Activated T-cell treated with anti-CD3 and anti-CD28 coated beads, Interleukin-2, amount 50 U/mL, for 24 hours (primary cell): Measurements from ENCODE around the gene STX3.
A peak's percentile ranks its signal among the peaks of the same experiment; 100 is the strongest.

Experiments
- DNase-seq: peaks from one replicate; pipeline ENCODE4 v3.0.0-alpha.2; 2020
- H3K27ac Mint-ChIP-seq: 2 replicates; pipeline ENCODE4 v1.8.0; 2020; ENCODE audit warnings: mild to moderate bottlenecking, mixed read lengths
- H3K27me3 Mint-ChIP-seq: 2 replicates; pipeline ENCODE4 v1.8.0; 2020; ENCODE audit warnings: mixed read lengths
- H3K36me3 Mint-ChIP-seq: 2 replicates; pipeline ENCODE4 v1.8.0; 2020; ENCODE audit warnings: low read depth, mixed read lengths
- H3K4me1 Mint-ChIP-seq: 2 replicates; pipeline ENCODE4 v1.8.0; 2020; ENCODE audit warnings: low read depth, mixed read lengths
- H3K4me3 Mint-ChIP-seq: 2 replicates; pipeline ENCODE4 v1.8.0; 2020; ENCODE audit warnings: mild to moderate bottlenecking, moderate library complexity, mixed read lengths
- H3K9me3 Mint-ChIP-seq: 2 replicates; pipeline ENCODE4 v1.8.0; 2020; ENCODE audit warnings: mixed read lengths

The STX3 gene

DNA sequence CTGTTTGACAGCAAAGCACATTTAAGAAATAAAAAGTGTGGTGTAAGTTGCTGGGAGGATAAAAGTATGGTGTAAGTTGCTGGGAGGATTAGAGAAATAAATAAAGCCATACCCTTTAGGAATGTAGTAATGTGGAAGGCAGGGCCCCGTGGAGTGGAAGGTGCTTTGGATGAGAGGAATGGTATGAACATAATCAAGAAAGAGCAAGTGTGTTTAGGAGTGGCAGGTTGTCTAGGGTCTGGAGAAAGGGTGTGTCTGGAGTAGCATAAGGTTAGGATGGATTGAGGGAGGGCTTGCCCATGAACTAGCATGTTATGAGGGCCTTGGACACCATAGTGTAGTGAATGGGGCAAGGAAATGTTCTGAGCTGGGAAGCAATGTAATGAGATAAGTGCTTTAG, 37.3 kb downstream of the STX3 start:
- H3K27ac Mint-ChIP-seq, result no peak overlapping the region

GRCh38 chr11:59794417-59794816, 39.2 kb downstream of the STX3 start:
- Mint-ChIP-seq H3K4me1 (no peaks in the 10 kb centered on the region), H3K27me3 (no peaks in the 10 kb centered on the region), H3K4me3 (no peak overlapping the region), H3K27ac (no peak overlapping the region), H3K9me3 (no peaks in the 10 kb centered on the region), H3K36me3 (peaks cover 27% of the 10 kb centered on the region)
- no peak for DNase-seq

More for the DNA sequence above, 37.3 kb downstream of the STX3 start:
- no peaks in the 10 kb centered on the region for H3K9me3 Mint-ChIP-seq
- no peaks in the 10 kb centered on the region for H3K4me1 Mint-ChIP-seq
- DNase-seq, result no peak
- H3K36me3 Mint-ChIP-seq, result peaks cover 39% of the 10 kb centered on the region
- H3K4me3 Mint-ChIP-seq, result no peak overlapping the region
- no peaks in the 10 kb centered on the region for H3K27me3 Mint-ChIP-seq

DNA sequence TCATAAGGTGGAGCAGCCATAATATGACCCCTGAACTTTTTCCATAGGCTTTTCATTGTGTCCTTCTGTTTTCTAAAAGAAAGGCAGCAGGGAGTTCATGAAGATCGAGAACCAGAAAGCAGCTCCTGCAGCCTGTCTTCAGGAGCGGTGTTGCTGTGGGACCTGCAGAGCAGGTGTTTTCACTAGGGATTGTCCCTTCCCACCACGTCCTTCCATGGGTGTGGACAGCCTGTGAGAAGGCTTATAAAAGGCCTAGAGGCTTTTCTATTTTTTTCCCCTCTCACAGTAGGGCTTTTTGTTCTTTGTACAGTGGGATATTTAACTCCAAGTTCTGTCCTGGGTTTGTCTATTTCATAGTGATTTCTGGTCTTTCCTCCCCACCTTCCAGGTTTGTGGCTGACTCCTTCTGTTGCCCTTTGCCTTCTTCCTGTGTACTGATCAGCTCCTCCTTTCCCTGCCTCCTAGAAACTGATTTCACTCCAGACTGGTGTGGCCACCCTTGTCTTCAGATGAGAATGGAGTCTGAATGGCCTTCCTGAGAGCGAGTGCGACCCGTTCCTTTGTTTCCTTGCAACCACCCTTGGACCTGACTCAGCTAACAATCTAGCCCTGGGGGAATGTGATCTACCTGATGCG, 45.3 kb downstream of the STX3 start:
- DNase-seq, result no peak
- no peak overlapping the region for H3K27ac Mint-ChIP-seq
- no peaks in the 10 kb centered on the region for H3K4me1 Mint-ChIP-seq
- H3K36me3 Mint-ChIP-seq, result peaks cover 20% of the 10 kb centered on the region
- no peaks in the 10 kb centered on the region for H3K27me3 Mint-ChIP-seq
- no peaks in the 10 kb centered on the region for H3K9me3 Mint-ChIP-seq
- H3K4me3 Mint-ChIP-seq, result no peak overlapping the region

DNA sequence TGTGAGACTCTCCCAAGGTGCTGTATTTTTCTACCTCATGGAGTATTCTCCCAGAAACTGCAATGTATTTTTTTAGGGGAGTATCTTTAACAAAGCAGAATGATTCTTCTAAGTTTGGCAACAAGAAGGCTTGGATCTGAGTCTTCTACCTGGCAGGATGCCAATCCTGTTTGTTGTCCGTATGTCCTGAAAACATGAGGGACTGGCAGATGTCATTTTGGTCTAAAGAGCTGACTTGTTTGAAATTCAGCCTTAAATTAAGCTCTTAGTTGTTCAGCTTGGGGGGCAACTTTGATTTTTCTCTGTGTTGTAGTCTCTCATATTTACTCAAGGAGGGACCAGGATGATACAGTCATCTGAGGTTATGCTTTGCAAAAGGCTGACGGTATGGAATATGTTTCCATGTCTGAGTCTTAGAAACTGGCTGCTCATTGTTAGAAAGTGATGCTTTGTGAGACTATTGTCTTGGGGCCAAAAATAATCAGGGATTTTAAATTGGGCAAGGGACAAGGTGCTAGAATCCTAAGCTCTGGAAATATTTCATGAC, 46.1 kb downstream of the STX3 start:
- no peak overlapping the region for H3K27ac Mint-ChIP-seq
- peaks cover 22% of the 10 kb centered on the region for H3K36me3 Mint-ChIP-seq
- no peaks in the 10 kb centered on the region for H3K9me3 Mint-ChIP-seq

DNA sequence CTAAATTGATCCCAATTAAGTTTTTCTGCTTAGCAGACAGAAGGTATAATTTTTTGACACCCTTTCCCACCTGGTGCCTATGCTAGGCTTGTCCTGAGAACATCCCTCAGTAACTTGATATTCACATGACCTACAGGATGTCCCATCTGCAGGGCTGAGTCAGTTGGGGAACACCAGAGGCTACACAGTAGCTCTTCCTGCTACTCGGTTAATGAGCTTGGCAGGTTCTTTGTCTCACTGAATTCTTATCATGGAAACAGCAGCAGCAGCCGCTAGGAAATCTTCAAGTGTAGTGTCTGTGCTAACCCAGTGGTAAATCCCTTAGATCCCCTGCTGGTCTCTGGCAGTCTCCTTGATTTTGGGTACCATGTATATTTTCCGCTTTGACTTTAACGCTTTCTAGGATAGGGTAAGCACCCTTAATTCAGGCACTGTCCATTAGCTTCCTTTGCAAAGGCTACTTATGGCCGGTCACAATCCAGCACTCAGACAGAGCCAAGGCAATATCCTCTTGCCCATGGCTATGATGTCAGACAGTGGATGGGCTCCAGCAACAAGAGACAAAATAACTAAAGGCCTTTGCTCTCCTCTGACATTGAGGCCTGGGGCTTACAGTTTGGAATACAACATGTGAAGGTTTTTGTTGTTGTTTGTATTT, 46.9 kb downstream of the STX3 start:
- Mint-ChIP-seq H3K9me3 (no peaks in the 10 kb centered on the region), H3K4me1 (no peaks in the 10 kb centered on the region), H3K27ac (no peak overlapping the region), H3K36me3 (peaks cover 30% of the 10 kb centered on the region), H3K27me3 (no peaks in the 10 kb centered on the region), H3K4me3 (no peak overlapping the region)
- no peak for DNase-seq

More for the DNA sequence above, 46.1 kb downstream of the STX3 start:
- DNase-seq, result no peak
- Mint-ChIP-seq H3K27me3 (no peaks in the 10 kb centered on the region), H3K4me1 (no peaks in the 10 kb centered on the region), H3K4me3 (no peak overlapping the region)

DNA sequence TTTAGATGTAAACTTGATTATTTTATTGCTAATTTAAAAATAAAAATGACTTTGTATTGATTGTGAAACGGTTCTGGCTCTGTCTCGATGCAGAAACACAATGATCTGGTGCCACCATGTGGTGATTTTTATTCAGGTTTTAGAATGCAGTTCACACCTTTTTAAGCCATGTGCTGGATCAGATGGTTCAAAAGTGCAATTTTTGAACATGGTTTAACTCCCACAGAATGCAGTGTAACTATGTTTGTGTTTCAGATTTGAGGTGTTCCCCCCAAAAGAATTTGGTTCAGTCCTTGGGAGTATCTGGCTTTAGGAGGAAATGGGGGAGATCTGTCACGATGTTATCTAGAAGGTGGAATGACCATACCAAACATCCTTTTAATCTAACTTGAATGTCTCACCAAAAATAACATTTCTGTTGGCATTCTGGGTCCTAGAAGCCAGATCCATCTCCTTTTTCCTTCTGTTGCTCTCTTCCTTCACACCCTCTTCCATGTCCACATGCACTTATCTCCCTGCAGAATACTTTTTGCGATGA, 47.5 kb downstream of the STX3 start:
- peaks cover 36% of the 10 kb centered on the region for H3K36me3 Mint-ChIP-seq
- H3K27me3 Mint-ChIP-seq, result no peaks in the 10 kb centered on the region
- H3K9me3 Mint-ChIP-seq, result no peaks in the 10 kb centered on the region
- no peak overlapping the region for H3K27ac Mint-ChIP-seq
- H3K4me3 Mint-ChIP-seq, result no peak overlapping the region
- no peak for DNase-seq
- no peaks in the 10 kb centered on the region for H3K4me1 Mint-ChIP-seq

DNA sequence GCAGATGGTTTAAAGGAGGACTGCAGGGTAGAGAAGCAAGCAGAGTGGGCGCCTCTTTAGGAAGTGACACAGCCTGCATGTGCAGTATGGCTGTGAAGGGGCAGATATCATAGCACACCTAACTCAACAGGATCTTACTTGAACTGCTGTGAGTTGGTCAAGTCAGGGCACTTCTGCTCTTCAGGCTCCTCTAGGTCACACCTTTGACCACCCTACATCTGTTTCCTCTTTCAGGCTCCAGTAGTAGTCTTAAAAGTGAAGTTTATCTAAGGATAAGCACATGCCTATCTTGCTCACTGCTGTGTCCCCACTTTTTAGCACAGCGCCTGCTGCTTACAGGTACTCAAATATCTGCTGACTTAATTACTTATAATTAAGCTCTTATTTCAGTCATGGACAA, 48.9 kb downstream of the STX3 start:
- no peaks in the 10 kb centered on the region for H3K9me3 Mint-ChIP-seq
- peaks cover 5% of the 10 kb centered on the region for H3K4me1 Mint-ChIP-seq
- no peak overlapping the region for H3K27ac Mint-ChIP-seq
- H3K4me3 Mint-ChIP-seq, result no peak overlapping the region
- peaks cover 47% of the 10 kb centered on the region for H3K36me3 Mint-ChIP-seq
- no peak for DNase-seq
- H3K27me3 Mint-ChIP-seq, result no peaks in the 10 kb centered on the region

- peaks cover 59% of the 10 kb centered on the region for H3K36me3 Mint-ChIP-seq
- H3K4me1 Mint-ChIP-seq, result peaks cover 21% of the 10 kb centered on the region
- DNase-seq, result no peak
- peak overlapping the region; percentile 6 for H3K27ac Mint-ChIP-seq
- H3K27me3 Mint-ChIP-seq, result no peaks in the 10 kb centered on the region
- no peak overlapping the region for H3K4me3 Mint-ChIP-seq
- no peaks in the 10 kb centered on the region for H3K9me3 Mint-ChIP-seq
Measured at GRCh38 chr11:59807047-59807610, 52.0 kb downstream of the STX3 start.

- H3K36me3 Mint-ChIP-seq, result peaks cover 44% of the 10 kb centered on the region
- peak within 1 kb of the TSS; percentile 94 for H3K27ac Mint-ChIP-seq
- H3K27me3 Mint-ChIP-seq, result no peaks in the 10 kb centered on the region
- peak; percentile 96 for DNase-seq
- no peaks in the 10 kb centered on the region for H3K9me3 Mint-ChIP-seq
- H3K4me1 Mint-ChIP-seq, result peaks cover 25% of the 10 kb centered on the region
- H3K4me3 Mint-ChIP-seq, result peak within 1 kb of the TSS; percentile 95
Measured at GRCh38 chr11:59810189-59810910, 55.2 kb downstream of the STX3 start, which contains the start of gene MRPL16. TSS of gene MRPL16 (minus strand) at chr11:59810778. CDS start at chr11:59810658, 120 bp downstream.

DNA sequence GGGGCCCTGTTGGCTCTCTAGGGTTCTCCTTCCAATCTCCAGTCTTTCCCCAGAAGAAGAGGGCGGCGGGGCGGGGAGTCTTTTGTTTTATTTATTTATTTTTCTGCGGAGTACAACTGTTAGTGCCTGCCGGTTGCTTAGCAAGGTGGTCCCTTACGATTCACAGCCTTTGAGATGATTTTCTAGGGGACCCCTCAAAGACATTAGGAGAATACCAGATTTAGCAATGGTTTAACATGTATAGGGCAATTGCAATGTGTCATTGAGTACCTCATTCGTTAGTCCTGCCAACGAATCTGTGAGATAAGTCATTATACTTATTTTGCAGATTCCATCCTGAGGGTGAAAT, 55.7 kb downstream of the STX3 start:
- Mint-ChIP-seq H3K9me3 (no peaks in the 10 kb centered on the region), H3K4me1 (peaks cover 25% of the 10 kb centered on the region), H3K4me3 (peak overlapping the region; percentile 95), H3K27ac (peak overlapping the region; percentile 94), H3K36me3 (peaks cover 40% of the 10 kb centered on the region), H3K27me3 (no peaks in the 10 kb centered on the region)
- no peak for DNase-seq

DNA sequence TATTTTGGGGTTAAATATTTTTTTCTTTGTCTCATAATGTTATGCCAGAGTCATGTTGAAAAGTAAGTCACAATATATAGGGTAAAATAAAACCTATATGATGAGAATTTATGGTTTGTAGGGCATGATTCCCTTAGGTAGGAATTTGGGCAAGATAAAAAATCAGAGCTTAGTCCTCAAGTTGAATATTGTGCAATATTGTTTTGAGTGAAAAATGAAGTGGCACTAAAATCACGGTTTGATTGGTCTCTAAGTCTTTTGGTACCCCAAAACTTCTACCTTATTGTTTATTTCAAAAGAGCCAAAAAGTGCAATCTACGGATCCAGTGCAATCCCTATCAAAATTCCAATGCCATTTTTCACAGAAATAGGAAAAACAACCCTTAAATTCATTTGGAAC, 57.0 kb downstream of the STX3 start:
- no peak for DNase-seq
- Mint-ChIP-seq H3K9me3 (no peaks in the 10 kb centered on the region), H3K27me3 (no peaks in the 10 kb centered on the region), H3K36me3 (peaks cover 28% of the 10 kb centered on the region), H3K4me1 (peaks cover 25% of the 10 kb centered on the region), H3K27ac (no peak overlapping the region), H3K4me3 (no peak overlapping the region)

GRCh38 chr11:59813364-59813763, 58.2 kb downstream of the STX3 start:
- H3K9me3 Mint-ChIP-seq, result no peaks in the 10 kb centered on the region
- H3K4me3 Mint-ChIP-seq, result no peak overlapping the region
- H3K27me3 Mint-ChIP-seq, result no peaks in the 10 kb centered on the region
- H3K36me3 Mint-ChIP-seq, result peaks cover 17% of the 10 kb centered on the region
- peaks cover 26% of the 10 kb centered on the region for H3K4me1 Mint-ChIP-seq
- DNase-seq, result no peak
- no peak overlapping the region for H3K27ac Mint-ChIP-seq

- H3K27ac Mint-ChIP-seq, result no peak overlapping the region
- H3K4me1 Mint-ChIP-seq, result peaks cover 24% of the 10 kb centered on the region
- H3K4me3 Mint-ChIP-seq, result no peak overlapping the region
- no peaks in the 10 kb centered on the region for H3K9me3 Mint-ChIP-seq
- H3K36me3 Mint-ChIP-seq, result peaks cover 11% of the 10 kb centered on the region
- no peaks in the 10 kb centered on the region for H3K27me3 Mint-ChIP-seq
- DNase-seq, result no peak
Measured at GRCh38 chr11:59814021-59814420, 58.8 kb downstream of the STX3 start.

GRCh38 chr11:59815754-59816153, 60.6 kb downstream of the STX3 start:
- Mint-ChIP-seq H3K27me3 (no peaks in the 10 kb centered on the region), H3K9me3 (no peaks in the 10 kb centered on the region), H3K4me1 (peaks cover 16% of the 10 kb centered on the region), H3K27ac (no peak overlapping the region), H3K36me3 (no peaks in the 10 kb centered on the region), H3K4me3 (no peak overlapping the region)
- no peak for DNase-seq
